Cardiac fibroblast (primary cell): ENCODE data around the gene NUP93.
"Not testable (repeated sequence)": the region's sequence is repeated elsewhere in the genome, so short reads cannot be mapped to it uniquely, and the experiment has no call there.

Experiments used
- DNase-seq, 2 donors: peaks; one replicate each; pipeline versions ENCODE4 v3.0.0 to v3.0.0-alpha.2; 2010; ENCODE audit warnings: low read depth in 2 of 2
- H3K4me3 ChIP-seq, 2 donors: replicated peaks in 1 of 2; 1 replicate in 1 of 2; 2 replicates in 1 of 2; pipeline ENCODE4 v1.5.1; 2011; ENCODE audit warnings: low read depth in 2 of 2, low read length in 2 of 2, mild to moderate bottlenecking in 2 of 2, moderate library complexity in 1 of 2
- TF ChIP-seq, protein P1 (sequence below): IDR thresholded peaks from one replicate; pipeline ENCODE4 v1.5.1; 2011; ENCODE audit warnings: low read depth, mild to moderate bottlenecking, low read length, inconsistent platforms

The NUP93 gene

DNA sequence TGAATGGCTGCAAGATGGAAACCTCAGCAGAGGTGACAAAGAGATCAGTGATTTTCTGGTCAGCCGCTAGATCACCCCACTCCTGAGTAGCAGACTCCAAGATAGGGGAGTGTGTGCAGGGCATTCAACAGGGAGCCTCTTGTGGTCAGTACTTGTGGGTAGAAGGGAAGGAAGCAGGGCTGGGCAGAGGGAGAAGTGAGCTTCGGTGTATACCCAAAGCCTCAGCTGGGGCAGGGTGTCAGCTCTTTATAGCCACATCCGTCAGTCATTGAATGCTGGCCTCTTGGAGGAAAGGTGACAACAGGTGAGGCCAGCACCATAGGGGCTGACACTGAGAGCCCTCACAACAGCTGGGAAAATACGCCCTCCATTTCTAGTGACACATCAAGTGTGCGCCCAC lies 132.8 kb downstream of the NUP93 start:
- TF ChIP-seq, protein P1, sequence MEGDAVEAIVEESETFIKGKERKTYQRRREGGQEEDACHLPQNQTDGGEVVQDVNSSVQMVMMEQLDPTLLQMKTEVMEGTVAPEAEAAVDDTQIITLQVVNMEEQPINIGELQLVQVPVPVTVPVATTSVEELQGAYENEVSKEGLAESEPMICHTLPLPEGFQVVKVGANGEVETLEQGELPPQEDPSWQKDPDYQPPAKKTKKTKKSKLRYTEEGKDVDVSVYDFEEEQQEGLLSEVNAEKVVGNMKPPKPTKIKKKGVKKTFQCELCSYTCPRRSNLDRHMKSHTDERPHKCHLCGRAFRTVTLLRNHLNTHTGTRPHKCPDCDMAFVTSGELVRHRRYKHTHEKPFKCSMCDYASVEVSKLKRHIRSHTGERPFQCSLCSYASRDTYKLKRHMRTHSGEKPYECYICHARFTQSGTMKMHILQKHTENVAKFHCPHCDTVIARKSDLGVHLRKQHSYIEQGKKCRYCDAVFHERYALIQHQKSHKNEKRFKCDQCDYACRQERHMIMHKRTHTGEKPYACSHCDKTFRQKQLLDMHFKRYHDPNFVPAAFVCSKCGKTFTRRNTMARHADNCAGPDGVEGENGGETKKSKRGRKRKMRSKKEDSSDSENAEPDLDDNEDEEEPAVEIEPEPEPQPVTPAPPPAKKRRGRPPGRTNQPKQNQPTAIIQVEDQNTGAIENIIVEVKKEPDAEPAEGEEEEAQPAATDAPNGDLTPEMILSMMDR = no peak
- DNase-seq = no peak
- H3K4me3 ChIP-seq = no peak overlapping the region

DNA sequence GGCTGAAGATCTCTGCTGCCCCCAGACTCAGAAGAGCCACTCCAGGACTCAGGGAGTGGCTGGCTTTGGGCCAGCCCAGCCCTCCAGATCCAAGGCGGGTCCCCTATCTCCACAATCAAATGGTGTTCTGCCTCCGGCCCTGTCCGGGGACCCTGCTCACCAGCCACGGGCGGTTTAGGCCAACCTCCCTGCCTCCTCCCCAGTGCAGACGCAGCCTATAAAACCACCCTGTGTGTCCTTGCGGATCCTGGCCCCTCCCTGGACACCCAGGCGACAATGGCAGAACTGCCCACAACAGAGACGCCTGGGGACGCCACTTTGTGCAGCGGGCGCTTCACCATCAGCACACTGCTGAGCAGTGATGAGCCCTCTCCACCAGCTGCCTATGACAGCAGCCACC lies 135.0 kb downstream of the NUP93 start, which contains the start of gene SLC12A3:
SLC12A3 (plus strand) TSS at position 248 of the 400 bp plus-strand sequence; CDS start at position 277, 29 bp downstream.
- TF ChIP-seq, protein P1 = no peak
- DNase-seq = no peak
- no peak within 1 kb of the TSS for H3K4me3 ChIP-seq

DNA sequence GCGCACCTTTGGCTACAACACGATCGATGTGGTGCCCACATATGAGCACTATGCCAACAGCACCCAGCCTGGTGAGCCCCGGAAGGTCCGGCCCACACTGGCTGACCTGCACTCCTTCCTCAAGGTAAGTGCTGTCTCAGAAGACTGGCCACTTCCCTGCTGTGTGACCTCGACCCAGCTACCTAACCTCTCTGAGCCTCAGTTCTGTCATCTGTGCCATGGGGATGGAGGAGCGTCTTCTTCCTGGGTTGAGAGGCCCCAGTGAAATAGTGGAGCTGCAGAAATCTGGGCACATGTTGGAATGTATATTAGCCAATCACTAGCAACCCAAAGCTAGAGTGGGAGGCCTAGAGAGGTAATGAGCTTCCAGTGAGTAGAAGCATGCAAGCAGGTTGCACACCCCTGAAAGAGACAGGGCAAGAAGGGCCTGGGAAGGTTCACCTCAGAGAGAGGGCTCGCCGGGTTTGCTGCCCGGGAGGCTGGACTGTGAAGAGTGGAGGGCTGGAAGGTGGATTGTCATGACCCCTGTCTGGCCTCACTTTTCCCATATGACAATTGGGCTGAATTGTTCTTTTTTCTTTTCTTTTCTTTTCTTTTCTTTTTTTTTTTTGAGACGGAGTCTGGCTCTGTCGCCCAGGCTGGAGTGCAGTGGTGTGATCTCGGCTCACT lies 135.6 kb downstream of the NUP93 start:
- DNase-seq = no peak
- TF ChIP-seq, protein P1 = no peak
- no peak overlapping the region for H3K4me3 ChIP-seq

DNA sequence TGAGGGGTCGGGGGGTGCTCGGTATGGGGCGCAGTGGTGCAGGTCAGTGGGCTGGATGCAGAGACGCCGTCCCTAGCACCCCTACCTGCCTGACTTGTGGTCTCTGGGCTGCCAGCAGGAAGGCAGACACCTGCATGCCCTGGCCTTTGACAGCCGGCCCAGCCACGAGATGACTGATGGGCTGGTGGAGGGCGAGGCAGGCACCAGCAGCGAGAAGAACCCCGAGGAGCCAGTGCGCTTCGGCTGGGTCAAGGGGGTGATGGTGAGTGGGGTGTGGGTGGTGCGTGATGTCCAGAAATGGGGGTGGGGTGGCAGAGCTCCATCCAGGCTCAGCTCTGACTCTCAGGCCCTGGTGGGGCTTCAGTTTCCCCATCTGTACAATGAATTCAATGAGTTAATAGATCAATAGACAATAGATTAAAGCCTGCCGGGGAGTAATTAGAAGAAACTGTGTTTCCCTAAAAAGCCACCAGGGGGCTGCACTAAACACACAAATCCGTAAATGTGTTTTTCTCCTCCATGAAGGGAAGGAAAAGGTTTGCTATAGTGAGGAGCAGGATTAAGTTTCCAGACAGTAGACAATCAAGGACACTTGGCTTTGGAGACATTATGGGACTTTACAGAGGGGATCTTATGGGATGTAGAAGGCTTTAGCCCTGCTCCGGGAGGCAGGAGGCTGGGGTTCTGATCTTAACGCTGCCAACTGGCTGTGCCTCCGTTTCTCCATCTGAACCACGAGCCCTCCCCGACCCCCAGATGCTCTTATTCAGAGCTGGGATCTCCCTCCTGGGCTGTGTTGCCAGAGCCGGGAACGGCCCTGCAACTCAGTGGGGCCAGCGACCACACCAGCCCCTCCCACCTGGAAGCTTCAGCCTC lies 137.3 kb downstream of the NUP93 start:
- DNase-seq = peak; percentile 84 to 85
- no peak overlapping the region for H3K4me3 ChIP-seq
- TF ChIP-seq, protein P1 = peak; percentile 67

DNA sequence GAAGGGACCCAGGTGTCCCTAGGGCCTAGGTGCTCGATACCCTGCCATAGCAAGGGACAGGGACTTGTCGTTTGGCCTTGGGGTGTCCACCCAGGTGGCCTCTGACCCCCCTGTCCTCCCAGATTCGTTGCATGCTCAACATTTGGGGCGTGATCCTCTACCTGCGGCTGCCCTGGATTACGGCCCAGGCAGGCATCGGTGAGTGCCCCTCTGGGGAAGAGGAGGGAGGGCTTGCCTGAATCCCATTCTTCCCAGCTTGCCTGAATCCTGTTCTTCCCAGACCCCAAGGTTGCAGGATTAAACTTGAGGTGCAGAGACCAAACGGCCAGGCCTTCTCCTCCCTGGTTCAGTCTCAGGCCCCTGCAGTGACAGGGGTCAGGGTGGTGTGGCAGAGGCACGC lies 138.2 kb downstream of the NUP93 start:
- TF ChIP-seq, protein P1 = no peak
- no peak overlapping the region for H3K4me3 ChIP-seq
- no peak for DNase-seq

DNA sequence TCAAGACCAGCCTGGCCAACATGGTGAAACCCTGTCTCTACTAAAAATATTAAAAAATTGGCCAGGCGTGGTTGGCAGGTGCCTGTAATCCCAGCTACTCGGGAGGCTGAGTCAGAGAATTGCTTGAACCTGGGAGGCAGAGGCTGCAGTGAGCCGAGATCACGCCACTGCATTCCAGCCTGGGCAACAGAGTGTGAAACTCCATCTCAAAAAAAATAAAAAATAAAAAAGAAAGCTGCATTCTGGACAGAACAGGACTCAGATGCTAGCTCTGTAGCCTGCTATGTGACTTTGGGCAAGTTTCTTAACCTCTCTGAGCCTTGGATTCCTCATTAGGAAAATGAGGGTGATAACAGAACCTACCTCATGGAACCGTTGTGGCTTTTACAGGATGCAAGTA lies 138.8 kb downstream of the NUP93 start:
- not testable (repeated sequence) for H3K4me3 ChIP-seq, DNase-seq

DNA sequence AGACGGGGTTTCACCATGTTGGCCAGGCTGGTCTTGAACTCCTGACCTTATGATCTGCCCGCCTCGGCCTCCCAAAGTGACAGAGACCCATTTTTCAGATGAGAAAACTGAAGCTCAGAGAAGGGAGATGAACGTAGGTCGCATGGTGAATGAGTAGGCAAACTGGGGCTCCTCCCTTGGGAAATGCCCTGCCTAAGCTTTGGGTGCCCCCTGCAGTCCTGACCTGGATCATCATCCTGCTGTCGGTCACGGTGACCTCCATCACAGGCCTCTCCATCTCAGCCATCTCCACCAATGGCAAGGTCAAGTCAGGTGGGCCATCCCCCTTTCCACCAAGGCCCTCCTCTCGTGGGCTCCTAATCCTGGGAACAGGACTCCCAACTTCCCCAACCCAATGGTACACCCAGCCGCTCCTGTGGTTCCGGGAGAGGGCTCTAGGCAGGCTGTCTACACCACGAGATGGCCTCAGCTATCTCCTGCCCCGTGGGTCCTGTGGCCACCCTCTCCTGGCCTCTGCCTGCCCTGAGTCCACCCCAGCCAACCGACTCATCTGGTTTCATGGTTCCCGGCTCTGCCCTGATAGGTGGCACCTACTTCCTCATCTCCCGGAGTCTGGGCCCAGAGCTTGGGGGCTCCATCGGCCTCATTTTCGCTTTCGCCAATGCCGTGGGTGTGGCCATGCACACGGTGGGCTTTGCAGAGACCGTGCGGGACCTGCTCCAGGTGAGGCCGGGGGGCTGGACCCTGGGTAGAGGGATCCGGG lies 139.8 kb downstream of the NUP93 start:
- DNase-seq = peak in 1 of 2 donors; percentile 39
- TF ChIP-seq, protein P1 = peak; percentile 8
- no peak overlapping the region for H3K4me3 ChIP-seq
